HG03108 (cell line): Measurements from ENCODE around the gene TRPV6.

Source experiments
- ATAC-seq: cut with Tn5 transposase; IDR thresholded peaks from one replicate; pipeline ENCODE4 v1.9.1; 2021; ENCODE audit warnings: moderate library complexity; ENCODE audit not compliant: unreplicated experiment

The TRPV6 gene

GRCh38 chr7:142855114-142855743 lies 30.3 kb downstream of the TRPV6 start:
- ATAC-seq, result no peak

GRCh38 chr7:142854372-142855113 lies 31.0 kb downstream of the TRPV6 start, which contains the start of gene EPHB6:
Gene EPHB6, plus strand, starts transcription at chr7:142855076. Its CDS starts 8,152 bp downstream, at chr7:142863228.
- ATAC-seq, result peak; percentile 63

GRCh38 chr7:142853739-142854371 lies 31.7 kb downstream of the TRPV6 start:
- ATAC-seq, result peak; percentile 69

- no peak for ATAC-seq
Measured at GRCh38 chr7:142851919-142852318, 33.6 kb downstream of the TRPV6 start.

- ATAC-seq, result no peak
Measured at GRCh38 chr7:142851269-142851668, 34.3 kb downstream of the TRPV6 start.

GRCh38 chr7:142847353-142847752 lies 38.2 kb downstream of the TRPV6 start:
- ATAC-seq, result no peak

- no peak for ATAC-seq
Measured at GRCh38 chr7:142842251-142842766, 43.2 kb downstream of the TRPV6 start.

- no peak for ATAC-seq
Measured at GRCh38 chr7:142838461-142839213, 46.9 kb downstream of the TRPV6 start.

GRCh38 chr7:142836426-142836825 lies 49.1 kb downstream of the TRPV6 start:
- no peak for ATAC-seq

- no peak for ATAC-seq
Measured at GRCh38 chr7:142835487-142835886, 50.1 kb downstream of the TRPV6 start.

GRCh38 chr7:142833174-142834048 lies 52.1 kb downstream of the TRPV6 start:
- ATAC-seq, result peak; percentile 85

- no peak for ATAC-seq
Measured at GRCh38 chr7:142832417-142832816, 53.1 kb downstream of the TRPV6 start.

GRCh38 chr7:142827951-142828500 lies 57.5 kb downstream of the TRPV6 start:
- ATAC-seq, result no peak

GRCh38 chr7:142822714-142823113 lies 62.8 kb downstream of the TRPV6 start:
- ATAC-seq, result no peak
